ENCODE results near the gene MCU. TPM values are rescaled to one million over a fixed set of nuclear protein-coding genes. Genes with fewer than 3 reads are reported as not detected.

Gene MCU, protein sequence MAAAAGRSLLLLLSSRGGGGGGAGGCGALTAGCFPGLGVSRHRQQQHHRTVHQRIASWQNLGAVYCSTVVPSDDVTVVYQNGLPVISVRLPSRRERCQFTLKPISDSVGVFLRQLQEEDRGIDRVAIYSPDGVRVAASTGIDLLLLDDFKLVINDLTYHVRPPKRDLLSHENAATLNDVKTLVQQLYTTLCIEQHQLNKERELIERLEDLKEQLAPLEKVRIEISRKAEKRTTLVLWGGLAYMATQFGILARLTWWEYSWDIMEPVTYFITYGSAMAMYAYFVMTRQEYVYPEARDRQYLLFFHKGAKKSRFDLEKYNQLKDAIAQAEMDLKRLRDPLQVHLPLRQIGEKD
- total RNA-seq: 16.2 and 19.6 TPM in 2 replicates

DNA sequence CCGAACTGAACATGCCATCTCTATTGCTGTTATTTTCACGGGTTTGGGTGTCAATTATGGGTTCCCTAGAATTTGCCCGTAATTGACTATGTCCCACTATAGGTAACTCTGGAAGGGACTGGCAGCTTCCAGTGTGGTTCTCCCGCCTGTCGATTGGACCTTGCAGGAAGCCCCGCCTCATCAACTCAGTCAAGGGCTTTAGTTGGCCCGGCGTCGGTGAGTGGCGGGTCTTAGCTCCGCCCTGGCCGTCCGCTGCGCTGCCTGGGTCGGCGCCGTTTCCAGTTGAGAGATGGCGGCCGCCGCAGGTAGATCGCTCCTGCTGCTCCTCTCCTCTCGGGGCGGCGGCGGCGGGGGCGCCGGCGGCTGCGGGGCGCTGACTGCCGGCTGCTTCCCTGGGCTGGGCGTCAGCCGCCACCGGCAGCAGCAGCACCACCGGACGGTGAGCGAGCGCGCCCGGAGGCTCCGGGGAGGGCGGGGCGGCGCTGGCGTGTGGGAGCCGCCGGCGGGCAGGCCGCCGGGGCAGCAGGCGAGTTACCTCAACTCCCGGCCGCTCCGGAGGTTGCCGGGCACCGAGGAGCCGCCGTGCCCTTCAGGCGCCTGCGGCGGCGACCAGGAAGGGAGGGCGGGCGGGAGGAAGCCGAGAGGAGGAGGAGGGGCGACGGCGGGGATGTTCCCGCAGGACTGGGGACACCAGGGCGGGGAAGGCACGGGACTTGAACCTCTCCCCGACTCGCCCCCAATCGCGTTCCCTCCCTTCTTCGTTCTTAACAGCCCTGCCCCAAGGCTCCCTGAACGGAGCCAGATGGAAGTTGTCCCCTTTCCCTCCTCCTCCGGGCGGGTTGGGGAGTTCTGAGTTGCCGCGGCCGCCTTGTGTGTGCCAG, at the start of gene MCU:
TSS of gene MCU (plus strand) at position 281 of the 881 bp plus-strand sequence. CDS start at position 290, 9 bp downstream.

DNA sequence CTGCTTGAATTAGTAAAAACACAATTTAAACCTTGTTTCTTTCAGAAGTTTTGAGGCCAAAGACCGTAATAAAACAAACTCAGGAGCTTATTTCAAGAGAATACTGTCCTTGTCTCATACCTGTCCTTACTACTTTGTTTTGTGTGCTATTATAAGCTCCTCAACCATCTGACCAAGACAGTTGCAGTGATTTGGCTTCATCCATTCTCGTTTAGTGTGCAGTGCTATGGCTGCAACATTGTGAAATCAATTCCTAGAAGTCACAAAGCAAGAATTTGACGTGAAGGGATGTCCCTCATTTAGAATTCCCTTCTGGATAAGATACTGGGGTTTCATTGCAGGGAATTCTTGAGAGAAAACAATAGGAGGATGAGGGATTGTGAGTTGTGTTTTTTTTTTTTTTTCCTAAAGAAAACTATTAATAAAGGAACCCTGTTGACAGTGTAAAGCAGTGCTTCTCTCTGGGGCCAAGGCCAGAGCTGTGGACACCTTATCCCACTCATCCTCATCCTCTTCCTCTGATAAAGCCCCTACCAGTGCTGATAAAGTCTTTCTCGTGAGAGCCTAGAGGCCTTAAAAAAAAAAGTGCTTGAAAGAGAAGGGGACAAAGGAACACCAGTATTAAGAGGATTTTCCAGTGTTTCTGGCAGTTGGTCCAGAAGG, 201.3 kb downstream of the MCU start, which contains the start of gene OIT3:
TSS of gene OIT3 (plus strand) at position 604 of the 663 bp plus-strand sequence. CDS start 60 bp downstream, outside the sequence.

Other genes with a start within 250 kb of the MCU start
- gene MICU1, start 66.1 kb upstream of the MCU start, total RNA-seq: 37.7 and 37.8 TPM in 2 replicates
- not detected in 2 replicates for gene OIT3, start 201.6 kb downstream of the MCU start, total RNA-seq